GM18520 (cell line): ENCODE results near the gene CTDSPL.
"Not testable (repeated sequence)": the region's sequence is repeated elsewhere in the genome, so short reads cannot be mapped to it uniquely, and the experiment has no call there.

Source experiments
- ATAC-seq: cut with Tn5 transposase; IDR thresholded peaks from one replicate; pipeline ENCODE4 v1.9.1; 2021; ENCODE audit not compliant: unreplicated experiment

Gene CTDSPL

DNA sequence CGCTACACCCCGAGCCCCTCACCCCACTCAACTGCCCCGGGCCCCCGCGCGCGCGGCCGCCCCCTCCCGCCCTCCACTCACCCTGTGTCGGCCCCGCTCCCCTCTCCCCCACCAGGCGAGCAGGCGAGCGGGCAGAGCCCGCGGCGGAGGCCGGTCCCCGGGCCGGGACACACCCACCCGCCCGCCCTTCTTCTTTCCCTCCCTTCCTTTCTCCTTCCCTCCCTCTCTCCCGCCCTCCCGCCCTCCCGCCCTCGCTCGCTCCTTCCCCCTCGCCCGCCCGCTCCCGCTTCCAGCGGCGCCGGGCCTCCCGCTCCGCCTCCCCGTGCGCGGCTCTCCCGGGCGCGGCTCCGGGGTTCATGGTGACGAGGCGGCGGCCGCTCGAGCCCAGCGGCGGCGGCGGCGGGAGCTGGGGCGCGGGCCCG, at the start of gene CTDSPL:
TSS of gene CTDSPL (plus strand) at position 261 of the 422 bp plus-strand sequence. CDS start 320 bp downstream, outside the sequence.
- ATAC-seq, result no peak

GRCh38 chr3:37812499-37812896, 49.2 kb upstream of the CTDSPL start:
- no peak for ATAC-seq

GRCh38 chr3:37813403-37813802, 48.3 kb upstream of the CTDSPL start:
- ATAC-seq, result no peak

DNA sequence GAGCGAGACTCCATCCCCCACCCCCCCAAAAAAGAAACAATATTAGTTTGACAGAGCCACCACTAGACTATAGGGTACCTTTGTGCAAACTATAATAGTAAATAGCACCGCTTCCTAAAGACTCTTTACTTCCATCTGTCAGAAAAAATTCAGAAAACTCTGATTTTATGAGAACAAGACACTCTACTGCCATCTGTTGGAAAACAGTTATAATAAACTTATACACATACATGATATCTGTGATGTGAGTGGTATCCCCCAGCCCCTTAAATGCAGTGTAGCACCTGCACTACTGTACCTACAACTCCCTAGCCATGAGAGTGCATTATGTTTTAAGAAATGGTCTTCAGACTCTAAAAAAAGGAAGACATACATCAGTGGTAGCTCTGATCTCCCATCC, 47.1 kb upstream of the CTDSPL start:
- ATAC-seq, result no peak

DNA sequence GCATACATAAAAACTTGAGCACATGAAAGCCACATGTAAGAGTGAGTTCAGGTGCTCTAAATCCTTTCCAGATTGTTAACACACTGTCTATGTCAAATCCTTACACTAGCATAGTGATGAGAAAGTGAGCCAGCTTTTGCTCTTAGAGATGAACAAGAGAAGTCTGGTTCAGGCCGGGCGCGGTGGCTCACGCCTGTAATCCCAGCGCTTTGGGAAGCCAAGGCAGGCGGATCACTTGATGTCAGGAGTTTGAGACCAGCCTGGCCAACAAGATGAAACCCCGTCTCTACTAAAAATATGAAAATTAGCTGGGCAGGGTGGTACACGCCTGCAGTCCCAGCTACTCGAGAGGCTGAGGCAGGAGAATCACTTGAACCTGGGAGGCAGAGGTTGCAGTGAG, 46.5 kb upstream of the CTDSPL start:
- ATAC-seq, result not testable (repeated sequence)

GRCh38 chr3:37816271-37816670, 45.4 kb upstream of the CTDSPL start:
- no peak for ATAC-seq

GRCh38 chr3:37819591-37819990, 42.1 kb upstream of the CTDSPL start:
- ATAC-seq, result no peak

- ATAC-seq, result no peak
Measured at GRCh38 chr3:37820286-37820685, 41.4 kb upstream of the CTDSPL start.

GRCh38 chr3:37823189-37823588, 38.5 kb upstream of the CTDSPL start:
- no peak for ATAC-seq

DNA sequence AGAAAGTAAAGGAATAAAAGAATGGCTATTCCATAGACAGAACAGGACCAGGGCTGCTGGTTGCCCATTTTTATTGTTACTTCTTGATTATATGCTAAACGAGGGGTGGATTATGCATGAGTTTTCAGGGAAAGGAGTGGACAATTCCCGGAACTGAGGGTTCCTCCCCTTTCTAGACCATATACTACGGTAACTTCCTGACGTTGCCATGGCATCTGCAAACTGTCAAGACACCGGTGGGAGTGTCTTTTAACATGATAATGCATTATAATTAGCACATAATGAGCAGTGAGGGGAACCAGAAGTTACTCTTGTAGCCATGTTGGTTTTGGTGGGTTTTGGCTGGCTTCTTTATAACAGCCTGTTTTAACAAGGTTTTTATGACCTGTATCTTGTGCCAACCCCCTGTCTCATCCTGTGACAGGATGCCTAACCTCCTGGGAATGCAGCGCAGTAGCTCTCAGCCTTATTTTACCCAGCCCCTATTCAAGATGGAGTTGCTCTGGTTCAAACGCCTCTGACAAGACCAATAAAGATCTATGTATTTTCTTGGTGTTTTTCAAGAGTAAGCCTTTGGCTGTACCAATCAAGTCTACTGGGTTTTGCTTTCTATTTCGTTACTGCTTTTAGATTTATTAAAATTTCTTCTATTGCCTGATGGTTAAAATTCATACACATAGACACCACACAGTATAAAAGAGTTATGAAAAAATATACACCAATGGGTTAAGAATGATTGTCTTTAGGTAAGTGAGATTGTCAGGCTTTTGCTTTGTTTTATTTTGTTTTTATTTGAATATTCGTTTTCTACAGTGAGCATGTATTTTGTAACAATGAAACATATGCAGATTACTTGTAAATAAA, 37.4 kb upstream of the CTDSPL start:
- no peak for ATAC-seq

DNA sequence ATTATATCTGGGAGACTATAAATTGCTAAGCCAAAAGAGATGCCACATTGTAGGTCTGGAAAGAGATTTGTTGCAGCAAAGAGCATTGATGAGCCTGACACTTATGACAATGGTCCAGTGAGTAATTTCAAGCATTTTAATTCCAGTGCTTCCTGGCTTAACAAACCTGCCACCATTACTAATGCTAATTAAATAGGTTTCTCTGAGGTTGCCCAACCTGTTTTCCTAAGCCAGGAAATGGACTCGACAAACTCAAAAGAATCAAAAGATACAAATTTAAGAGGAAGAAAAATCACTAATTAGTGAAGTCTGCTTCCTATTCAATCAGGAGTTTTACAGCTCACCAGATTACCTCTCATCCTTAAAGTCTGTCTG, 36.7 kb upstream of the CTDSPL start:
- ATAC-seq, result no peak

DNA sequence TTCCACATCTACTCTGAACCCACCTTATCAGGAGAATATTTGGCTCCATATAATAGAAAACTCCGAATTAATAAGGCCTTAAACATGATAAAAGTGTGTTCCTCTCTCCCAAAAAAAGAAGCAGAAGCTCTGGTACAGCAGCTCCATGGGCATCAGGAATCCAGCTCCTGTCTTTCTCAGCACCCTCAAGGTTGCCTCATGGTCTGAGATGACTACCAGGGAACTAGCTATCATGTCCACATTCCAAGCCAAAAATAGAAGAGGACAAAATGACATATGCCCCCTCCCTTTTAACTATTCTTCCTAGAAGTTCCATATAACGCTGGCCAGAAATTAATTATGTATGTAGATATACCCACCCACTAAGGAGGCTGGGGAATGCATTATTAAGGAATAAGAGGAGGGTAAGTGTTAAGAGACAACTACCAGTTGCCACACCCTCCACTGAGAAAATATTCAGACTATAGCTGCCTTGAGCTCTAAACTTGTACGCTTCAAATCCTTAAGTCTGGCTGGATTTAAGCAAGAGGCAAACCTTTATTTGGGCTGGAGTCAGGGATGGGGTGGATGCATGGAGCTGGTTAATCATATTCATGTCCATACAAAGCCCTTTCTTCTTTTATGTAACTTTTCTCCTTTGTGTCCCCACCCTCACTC, 35.8 kb upstream of the CTDSPL start:
- no peak for ATAC-seq

DNA sequence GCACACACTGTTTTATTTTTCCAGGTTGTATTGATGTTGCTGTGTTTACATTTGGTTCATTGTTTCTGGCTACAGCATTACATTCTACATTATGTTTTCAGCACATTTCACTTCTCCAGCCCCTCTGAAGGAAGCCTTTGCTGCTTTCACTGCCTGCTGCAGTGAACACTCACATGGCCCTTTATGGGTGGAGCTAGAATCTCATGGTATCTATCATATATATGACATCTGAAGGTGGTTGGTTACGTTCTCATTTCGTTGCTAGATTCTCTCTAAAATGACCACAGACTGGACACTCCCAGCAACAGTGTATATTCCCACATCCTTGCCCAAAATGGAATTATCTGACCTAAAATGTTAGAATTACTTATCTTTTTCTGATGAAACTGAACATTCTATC, 35.2 kb upstream of the CTDSPL start:
- ATAC-seq, result no peak

GRCh38 chr3:37826933-37827332, 34.7 kb upstream of the CTDSPL start:
- ATAC-seq, result no peak

- no peak for ATAC-seq
Measured at GRCh38 chr3:37832480-37832879, 29.2 kb upstream of the CTDSPL start.

DNA sequence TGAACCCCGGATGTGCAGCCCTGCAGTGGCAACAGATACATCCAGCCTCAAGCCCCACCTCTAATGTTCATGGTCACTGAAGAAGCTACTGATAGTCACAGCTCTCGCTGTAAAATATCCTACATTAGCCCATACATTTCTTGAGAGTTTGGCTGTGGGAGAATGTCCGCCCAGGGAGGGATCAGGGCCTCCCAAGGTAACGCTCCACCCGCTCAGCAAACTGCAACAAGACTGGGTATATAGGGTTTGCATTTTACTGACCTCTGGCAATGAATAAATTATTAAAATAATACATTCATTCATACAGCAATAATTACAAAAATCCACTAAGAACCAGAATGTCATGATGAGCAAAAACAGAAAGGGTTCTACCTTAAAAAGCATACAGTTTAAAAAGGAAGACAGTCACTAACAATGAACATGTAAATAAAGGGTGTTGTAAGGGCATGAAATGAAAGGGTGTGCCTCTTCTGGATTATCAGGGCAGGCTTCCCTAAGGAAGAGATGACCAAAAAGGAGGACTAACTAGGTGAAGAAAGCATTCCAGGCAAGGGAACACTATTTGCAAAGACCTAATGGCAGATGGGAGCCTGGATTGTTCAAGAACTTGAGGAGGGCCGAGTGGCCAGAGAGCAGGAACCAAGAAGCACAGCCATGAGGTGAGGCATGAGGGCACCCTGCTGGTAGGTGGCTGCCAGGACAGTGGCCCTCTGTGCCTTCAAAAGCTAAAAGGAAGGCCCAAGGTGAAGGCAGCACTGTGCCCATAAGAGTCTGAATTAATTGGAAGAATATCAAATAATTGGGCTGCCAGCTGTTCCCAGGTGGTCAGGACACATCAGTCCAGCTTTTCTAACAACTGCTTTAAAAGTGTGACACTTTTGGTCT, 28.1 kb upstream of the CTDSPL start:
- ATAC-seq, result no peak

DNA sequence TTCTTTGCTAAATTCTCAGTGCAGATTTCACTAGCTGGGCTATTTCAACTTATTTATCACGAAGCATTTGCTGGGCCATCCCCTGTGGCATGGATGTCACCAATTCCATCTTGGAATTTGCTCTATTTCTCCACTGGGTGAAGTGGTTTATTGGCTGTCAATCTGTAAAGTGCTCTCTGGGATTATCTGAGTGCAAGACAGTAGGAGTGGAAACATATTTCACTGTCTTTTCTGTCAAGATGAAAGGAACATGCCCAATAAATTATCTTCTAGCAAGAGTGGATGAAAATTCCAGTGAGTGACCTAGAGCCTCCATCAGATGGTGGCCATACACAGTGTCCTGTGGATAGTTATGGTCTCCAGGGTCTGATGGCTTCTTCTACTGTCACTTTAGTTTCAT, 25.1 kb upstream of the CTDSPL start:
- no peak for ATAC-seq

DNA sequence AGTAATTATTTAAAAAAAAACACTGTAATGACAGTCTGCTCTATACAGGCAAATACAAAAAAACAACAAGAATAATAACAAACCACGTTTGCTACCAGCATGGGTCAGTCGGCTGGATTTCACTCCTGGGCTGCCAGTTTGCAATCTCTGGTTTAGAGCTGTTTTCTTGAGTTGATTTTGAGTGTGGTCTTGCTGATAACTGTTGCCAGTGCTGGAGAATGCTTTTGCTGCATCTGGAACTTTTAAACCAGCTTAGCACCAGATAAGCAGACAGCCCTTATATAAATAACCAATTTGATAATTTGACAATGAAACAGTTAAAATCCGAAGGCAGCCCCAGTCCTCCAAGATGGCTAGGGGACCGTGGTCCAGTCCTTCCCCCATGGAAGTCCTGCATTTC, 14.0 kb upstream of the CTDSPL start:
- no peak for ATAC-seq

- no peak for ATAC-seq
Measured at GRCh38 chr3:37849146-37849923, 12.3 kb upstream of the CTDSPL start.

- no peak for ATAC-seq
Measured at GRCh38 chr3:37852097-37852496, 9.6 kb upstream of the CTDSPL start.

DNA sequence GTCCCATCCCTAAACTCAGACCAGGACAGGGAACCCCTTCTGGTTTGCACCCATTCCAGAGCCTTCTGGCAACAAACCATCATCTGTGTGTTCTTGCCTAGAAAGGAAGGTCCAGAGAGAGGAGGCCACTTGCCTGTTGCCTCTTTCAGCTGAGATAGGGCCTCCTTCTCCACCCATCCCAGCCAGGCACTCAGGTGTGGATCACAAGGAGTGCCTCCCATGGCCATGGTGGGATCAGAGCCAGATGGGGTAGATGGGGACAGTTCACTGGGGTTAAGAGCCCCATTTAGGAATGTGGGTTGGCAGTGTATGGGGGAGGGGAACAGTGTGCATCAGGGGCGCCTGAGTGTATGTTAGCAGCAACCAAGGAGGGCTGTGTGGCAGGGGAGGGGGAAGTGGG, 8.9 kb upstream of the CTDSPL start:
- ATAC-seq, result no peak
